DLD1 (cell line): Measurements from ENCODE around the gene DAB1.

Experiments
- in situ Hi-C: cut with HindIII; loops from 2 replicates; pipeline ENCODE4 v1.10.0; 2017; ENCODE audit warnings: low sequenced_read_pairs

Gene DAB1

DNA sequence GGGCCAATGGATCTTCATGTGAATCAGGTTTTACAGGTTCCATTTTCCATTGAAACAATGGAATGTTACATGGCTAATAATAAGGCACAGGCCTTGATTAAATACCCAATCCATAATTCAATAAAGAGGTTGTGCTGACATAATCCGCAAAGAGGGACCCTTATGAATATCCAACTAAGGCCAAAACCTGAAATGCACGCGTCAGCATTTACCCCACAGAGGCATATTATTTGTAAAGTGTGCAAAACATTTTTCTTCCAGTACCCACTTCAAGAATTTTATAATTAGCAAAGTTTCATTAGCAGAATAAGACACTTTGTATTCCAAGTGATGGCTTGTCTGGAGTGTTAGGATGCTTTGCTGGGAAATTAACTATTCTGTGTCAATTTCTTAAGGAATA is 237.4 kb downstream of the DAB1 start:
- in situ Hi-C loops, result no loop called here

DNA sequence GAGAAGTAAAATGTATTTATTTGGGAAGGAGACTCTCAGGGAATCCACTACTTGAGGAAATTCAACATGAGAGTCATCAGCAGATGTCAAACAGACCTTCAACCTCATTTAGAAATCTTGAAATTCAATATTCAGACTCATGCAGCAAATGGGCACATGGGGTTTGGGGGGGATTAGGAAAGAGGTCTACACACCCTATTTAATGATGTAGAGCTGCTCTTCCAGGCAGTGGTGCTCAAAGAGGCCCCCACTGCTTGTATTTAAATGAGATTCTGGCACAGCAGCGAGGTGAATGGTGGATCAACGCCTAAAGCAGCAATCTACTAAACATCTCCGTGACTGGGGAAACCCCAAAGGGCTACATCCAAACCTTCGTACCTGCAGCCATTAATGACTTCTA is 244.9 kb downstream of the DAB1 start:
- in situ Hi-C loops, result no loop called here

DNA sequence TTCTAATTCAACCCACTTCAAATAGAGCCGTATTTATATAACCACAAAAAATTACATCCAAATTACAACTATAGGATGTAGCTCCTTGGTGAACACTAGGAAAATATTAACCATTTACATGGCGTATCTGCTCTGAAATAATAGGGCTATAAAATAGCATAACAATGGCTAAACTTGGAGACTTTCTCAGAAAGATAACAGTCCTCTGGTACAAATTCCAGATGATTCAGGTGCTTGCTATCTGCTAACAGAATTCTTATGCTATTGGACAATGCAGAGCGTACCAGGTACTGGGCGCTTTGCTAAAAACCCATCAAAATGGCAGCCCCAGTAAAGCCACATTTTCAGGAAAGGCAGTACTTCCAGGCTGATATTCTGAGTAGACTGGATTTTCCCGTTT is 248.4 kb downstream of the DAB1 start:
- in situ Hi-C loops, result no loop called here

DNA sequence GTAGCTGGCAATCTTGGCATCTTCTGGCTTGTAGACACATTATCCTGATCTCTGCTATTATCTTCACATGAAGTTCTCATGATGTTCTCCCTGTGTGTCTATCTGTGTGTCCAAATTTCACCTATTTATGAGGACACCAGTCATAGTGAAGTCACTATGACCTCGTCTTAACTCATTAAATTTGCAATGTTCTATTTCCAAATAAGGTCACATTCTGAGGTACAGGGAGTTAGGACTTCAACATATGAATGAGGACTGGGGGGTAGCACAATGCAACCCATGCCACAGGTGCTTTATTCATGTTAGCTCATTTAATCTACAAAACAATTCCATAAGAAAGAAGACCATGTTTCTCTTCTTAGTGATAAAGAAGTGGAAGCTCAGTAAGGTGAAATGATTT is 251.8 kb downstream of the DAB1 start:
- in situ Hi-C loops, result no loop called here

DNA sequence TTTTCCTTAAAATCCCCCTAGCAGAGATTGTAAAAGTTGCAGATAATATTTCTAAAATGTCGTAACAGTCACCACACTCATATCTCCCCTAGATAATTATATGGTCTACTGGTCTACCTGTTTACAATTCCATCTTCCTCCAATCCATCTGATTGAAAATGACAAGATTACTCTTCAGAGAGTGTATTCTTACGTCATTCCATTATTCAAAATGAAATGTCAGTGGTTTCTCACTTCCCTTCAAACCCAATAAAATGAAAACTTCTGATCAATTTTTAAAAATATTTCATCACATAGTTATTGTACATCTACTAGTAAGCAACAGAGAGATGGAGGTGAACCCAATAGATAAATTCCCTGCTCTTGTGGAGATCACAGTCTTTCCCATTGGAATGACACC is 255.9 kb downstream of the DAB1 start:
- in situ Hi-C loops, result no loop called here

DNA sequence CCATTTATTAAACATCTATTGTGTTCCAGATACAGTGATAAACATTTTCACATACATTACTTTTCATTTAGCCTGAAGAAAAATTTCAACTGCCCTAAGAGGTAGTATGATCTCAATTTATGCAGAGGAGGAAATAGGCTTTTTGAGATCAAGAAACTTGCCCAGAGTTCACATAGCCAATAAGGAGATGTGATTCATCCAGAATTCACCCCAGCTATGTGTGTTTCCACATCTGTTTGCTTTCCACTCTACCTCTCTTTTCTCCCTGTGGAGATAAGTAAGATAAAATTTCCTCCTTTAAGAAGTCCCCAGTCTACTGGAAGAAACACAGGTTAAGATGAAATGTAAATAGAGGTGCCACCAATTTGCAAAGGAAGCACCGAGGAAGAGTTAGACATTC is 258.3 kb downstream of the DAB1 start:
- in situ Hi-C loops, result no loop called here

DNA sequence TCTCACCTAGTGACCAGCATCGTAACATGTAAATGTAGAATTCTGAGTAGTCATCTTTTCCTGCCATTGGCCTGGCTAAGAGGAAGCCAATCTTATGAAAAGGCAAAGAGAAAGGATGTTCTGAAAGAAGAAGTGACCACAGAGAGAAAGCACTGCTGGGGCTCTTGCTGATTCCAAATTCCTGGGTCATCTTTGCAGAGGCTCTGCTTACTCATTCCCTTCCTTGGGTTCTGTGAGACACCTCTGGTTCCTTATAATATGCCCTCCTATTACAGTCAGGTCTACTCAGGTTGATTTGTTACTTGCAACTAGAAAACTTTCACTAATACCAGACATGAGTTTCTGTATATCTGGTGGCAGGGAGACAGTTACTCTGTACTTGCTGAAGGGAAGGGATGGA is 259.3 kb downstream of the DAB1 start:
- in situ Hi-C loops, result no loop called here

DNA sequence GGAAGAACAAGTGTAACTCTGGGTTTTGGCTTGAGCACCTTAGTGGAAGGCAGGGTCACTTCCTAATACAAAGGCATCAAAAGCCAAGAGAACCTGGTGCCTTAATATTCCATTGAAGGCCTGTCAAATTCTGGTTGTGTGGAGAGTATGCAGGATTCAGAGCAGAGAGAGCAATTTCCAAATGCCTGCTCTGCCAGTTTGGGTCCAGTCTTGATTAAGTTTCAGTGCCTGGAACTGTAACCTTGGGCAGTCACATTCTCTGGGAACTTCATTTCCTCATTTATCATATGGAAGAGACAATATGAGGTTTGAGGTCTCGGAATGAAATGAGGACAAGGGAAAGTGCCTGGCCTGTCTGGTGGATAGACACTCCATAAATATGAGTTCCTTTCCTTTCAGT is 260.1 kb downstream of the DAB1 start:
- in situ Hi-C loops, result no loop called here

DNA sequence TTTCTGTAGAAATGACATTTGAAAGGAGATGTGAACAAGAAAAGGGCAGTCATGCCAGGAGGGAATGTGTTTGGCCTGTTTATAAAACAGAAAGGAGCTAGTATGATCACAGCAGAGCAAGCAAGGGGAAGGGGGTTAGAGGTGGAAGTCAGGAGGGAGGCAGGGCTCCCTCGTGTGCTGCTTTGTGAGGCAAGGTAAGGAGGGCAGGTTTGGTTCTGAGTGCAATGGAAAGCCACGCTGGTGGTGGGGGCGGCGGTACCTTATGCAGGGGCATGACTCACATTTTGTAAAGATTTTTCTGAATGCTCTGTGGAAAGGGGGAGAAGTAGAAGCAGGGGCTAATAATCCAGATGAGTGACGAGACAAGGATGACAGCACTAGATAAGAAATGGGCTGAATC is 260.5 kb downstream of the DAB1 start:
- in situ Hi-C loops, result no loop called here

DNA sequence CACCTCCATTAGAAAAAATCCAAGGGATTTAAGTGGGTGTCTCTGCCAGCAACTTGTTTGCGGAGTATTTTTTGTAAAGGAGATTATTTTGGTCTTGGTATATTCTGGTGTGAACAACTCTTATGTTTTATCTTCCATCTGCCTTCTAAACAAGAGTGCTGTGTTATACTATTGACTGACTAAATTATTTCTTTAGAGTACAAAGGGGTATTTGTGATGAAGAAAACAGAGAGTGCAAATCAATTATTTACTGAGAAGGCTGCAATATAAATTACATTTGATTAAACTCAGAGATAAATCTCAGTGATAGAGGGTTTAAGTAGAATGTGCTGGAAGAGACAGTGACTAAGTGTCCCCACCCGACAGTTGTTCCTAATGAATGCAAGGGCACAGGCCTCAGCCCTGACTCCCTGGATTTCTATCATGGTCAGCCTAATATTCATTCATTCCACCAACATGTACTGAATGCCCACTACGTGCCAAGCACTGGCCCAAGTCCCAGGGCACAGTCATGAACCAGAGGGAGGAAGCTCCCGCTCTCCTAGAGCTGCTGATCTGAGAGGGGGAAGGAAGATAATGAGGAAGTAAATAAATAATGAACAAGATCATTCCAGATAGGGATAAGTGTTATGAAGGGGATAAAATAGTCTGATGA is 261.1 kb downstream of the DAB1 start:
- in situ Hi-C loops, result no loop called here

DNA sequence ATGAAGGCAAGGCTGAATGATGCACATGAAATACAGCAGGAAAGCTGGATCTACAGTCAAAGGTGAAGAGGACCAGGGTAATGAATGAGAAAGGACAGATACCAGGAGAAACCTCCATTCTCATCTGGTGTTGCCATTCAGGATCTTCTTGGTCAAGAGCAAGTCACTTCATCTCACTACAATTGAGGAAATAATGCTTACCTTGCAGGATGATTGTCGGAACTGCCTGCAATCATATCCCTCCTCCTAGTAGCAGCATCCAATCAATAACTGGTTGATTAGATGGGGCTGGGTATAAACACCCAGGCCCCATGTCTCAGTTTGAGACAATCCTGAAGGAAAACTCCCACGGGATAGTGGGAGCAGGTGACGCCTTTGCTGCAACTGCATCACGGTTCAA is 263.3 kb downstream of the DAB1 start:
- in situ Hi-C loops, result no loop called here

DNA sequence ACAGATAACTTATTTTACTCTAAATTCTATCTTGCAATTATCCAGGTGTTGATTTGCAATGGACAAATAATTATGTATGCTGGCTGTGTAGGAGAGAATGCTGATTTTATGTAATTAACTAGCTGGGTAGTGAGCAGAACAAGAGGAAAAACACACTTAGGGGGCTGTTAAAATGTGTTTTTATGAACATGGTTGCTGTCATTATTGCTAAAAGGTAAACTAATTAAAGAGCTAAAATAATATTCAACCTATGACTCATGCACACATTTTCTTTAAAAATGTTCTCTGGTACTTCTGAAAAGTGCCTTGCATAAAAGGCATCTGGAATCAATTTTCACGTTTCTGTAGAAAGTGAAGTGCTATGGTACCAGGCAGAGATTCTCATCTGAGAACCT is 265.3 kb downstream of the DAB1 start:
- in situ Hi-C loops, result no loop called here

DNA sequence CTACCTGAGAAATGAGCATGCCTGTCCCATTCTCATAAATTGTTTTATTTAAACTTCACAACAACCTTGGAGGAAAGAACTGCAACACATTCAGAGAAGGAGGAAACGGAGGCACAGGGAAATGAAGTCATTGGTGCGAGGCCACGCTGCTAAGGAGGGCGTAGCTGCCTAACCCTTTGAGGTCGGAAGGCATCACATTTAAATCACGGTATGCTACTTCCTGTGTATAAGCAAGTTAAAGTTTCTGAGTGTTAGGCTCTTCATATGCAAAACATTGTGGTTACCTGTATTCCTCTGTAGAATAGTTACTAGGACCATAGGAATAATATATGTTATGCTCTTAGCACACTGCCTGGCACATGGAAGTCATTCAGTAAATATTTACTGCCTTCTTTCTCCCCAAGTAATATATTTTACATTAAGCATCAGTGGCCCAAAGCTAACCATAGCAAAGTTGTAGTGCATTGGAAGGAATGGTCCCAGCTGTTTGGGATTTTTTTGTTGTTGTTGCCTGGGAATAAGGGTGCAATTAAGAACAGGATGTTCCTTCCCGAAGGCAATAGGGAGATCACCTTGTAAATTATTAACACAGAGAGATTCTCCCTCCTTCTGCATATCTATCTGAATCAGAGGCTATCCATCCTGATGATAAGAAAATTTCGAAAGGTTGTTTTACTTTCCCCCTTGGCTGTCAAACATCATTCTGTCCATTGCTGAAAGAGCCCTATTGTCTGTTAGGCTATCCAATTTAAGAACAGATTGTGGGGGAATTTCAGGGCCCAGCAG is 265.8 kb downstream of the DAB1 start:
- in situ Hi-C loops, result no loop called here

DNA sequence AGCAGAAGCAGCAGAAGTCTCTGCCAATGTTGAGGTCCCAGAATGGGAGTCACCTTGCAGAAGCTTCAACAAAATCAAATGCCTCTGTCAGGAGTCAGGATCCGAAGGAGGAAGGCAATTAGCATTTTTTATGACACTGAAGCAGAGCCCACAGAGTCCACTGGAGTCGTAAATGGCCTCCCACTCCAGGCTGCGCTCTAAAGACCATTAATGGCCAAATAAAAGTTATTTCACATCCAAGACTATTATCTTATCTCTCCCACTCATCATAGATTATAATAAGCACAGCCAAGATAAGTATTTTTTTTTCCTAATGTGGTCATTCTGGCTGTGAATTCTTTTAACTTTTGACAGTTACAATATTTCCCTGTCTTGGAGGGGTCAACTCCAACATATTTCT is 267.0 kb downstream of the DAB1 start:
- in situ Hi-C loops, result no loop called here

DNA sequence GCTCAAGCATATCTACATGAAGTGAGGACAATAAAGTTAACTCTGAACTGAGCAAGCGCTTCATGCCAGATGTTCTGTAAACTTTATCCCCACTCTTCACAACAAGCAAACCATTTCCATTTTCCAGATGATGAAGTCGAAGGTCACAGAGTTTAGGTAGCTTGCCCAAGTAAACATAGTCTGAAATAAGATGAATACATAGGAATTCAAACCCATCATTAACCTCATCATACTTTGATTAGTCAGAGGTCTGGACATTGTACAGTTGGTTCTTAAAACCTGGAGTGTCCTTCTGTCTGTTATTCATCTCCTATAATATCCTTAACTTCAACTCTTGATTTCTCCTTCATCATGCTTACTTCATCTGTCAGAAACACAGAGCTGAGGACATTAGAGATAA is 277.8 kb downstream of the DAB1 start:
- in situ Hi-C loops, result no loop called here

DNA sequence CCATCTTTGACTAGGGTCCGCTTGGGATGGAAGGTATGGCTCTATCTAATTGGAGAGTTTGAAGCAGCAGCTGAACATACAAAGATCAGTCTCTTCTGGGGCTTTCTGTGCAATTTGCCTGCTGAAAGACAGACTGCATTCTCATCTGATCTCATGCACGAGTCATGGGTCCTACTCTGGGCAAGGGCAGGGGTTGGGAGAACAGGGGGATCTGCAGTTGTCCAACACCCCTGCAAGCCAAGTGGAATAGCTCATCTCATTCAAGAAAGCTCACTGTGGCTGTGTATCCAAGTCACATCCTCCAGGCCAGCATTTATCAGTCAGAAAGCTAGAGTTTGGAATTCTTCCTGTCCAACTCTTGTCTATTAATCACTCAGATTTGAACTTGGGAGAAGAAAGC is 280.9 kb downstream of the DAB1 start:
- in situ Hi-C loops, result no loop called here

DNA sequence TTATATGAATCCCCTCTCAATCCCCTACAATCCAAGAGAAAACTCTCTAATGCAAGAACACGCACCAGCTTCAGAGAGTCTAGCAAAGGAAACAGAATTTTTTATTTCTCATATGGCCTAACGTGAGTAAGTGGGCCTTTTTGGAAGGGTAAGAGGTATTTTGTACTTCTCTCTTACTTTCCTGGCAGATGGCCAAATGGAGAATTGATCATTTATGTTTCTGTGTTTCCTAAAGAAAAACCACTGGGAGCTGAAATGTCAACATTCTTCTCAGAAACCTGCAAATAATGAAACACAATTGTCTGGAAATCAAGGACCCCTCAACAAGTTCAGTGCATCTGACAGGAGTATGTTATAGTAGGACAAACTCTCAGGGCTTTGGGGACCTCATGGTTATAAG is 281.7 kb downstream of the DAB1 start:
- in situ Hi-C loops, result no loop called here

DNA sequence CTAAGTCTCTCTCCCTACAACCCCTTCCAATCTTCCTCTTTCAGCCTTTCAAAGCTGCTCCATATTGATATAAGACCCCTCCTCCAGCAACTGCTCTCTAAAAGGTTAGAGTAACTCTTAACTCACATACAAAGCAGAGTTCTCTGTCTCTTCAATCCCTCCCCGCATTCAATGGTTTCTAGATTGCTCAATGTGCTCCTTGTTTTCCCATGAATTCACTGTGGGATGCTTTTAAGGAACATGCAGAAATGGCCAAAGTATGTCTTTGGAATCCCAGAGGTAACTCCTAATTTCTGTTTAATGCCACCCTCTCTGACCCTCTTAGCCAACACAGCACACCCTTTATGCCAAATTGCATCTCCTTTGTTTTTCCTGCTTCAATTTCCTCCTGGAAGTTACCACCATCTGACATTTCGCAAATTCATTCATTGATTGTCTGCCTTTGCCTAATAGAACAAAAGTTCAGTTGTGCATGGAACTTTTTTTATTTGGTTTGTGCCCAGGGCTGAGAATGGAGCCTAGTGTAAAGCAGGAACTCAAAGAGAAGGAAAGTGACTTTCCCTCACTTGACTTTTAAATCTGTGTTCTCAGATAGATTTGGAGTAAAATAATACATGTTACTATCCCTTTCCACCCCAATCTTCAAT is 285.3 kb downstream of the DAB1 start:
- in situ Hi-C loops, result no loop called here

DNA sequence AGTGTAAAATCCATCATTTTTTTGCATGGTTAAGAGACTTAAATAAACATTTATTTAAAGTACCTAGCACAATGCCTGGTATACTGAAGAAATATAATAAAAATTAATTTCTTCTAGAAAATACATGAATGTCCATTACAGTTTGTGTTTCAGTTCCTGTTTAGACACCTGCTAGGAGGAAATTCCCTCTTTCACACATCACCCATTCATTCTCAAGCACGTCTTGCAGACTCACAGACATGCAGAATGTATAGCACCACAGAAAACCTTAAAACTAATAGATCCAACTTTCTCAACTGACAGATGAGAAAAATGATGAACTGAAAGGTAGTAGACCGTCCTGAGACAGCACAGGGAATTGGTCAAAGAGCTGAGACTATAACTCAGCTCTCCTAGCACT is 285.9 kb downstream of the DAB1 start:
- in situ Hi-C loops, result no loop called here

DNA sequence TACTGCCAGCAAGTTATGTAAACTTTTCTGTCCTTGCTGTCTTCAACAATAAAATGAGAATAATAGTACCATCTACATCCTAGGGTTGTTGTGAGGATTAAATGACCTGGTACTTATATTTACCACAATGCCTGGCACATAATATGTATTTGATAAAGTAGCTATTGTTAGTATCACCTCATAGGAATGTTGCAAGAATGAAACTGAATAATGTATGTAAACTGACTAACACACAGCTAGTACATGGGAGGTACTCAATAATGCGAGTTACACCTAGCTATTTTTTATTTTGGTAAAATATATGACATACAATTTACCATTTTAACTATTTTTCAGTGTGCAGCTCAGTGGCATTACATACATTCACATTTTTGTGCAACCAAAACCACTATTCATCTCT is 289.1 kb downstream of the DAB1 start:
- in situ Hi-C loops, result no loop called here

DNA sequence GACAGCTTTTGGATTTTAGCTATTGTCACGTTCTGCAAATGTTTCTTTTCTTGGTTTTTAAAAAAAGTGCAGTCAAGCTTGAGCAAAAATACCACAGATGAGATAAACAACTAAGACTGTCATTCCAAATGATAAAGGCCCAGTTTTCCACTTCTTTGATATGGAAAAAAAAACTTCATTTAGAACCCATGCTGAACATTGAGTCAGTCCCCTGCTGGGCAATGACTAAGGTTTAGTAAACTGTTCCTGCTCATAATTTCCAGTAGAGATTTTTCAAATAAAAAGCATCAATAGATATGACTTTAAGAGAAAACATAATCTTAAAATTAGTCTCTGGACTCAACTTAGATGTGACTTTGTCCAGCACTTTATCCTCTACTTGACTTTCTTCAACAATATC is 290.2 kb downstream of the DAB1 start:
- in situ Hi-C loops, result no loop called here

DNA sequence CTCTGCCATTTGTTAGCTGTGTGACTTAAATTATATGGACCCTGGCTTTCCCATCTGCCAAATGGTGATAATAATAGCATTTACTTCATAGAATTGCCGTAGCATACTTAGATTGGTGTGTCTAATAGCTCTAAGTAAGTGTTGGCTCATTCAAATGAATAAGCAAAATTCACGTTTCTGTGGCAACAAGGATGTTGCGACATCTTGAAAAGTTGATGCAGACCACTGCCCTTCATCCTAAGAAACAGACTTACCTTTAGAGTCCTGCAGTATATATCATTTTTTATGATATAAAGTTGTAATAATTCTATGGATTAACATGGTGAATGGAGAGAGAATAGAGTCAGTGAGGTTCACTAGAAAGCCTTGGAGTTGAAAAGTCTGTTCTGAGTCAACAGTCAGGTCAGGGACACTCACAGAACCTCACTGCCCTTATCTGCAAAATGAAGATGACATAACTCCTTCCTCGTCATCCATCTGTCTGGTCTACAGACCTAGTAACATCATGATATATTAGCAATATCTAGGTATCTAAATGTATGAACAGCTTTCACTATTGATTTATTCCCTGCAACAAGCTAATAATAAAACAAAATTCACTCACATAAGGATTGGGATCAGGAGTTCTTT is 290.8 kb downstream of the DAB1 start:
- in situ Hi-C loops, result no loop called here
